Gastrocnemius medialis (tissue), 4 donors: ENCODE measurements around the gene CSPG4.

ENCODE experiments used
- POLR2A ChIP-seq, 2 donors: fragments of 450-650 bp; IDR thresholded peaks; one replicate each; pipeline ENCODE4 v1.6.1; 2017; ENCODE audit warnings: antibody characterized with exemption in 2 of 2, mild to moderate bottlenecking in 2 of 2, moderate library complexity in 2 of 2
- TF ChIP-seq, protein P1 (sequence below), 5 experiments: fragments of 450-650 bp in 3 of 5; fragments of 200-600 bp in 2 of 5; sonication (generic) in 2 of 5; IDR thresholded peaks in 4 of 5; conservative IDR thresholded peaks in 1 of 5; 1 replicate in 4 of 5; 2 replicates in 1 of 5; pipeline ENCODE4 v1.5.1; 2016 to 2019; ENCODE audit warnings: antibody characterized with exemption in 5 of 5, mild to moderate bottlenecking in 3 of 5, moderate library complexity in 3 of 5

DNA sequence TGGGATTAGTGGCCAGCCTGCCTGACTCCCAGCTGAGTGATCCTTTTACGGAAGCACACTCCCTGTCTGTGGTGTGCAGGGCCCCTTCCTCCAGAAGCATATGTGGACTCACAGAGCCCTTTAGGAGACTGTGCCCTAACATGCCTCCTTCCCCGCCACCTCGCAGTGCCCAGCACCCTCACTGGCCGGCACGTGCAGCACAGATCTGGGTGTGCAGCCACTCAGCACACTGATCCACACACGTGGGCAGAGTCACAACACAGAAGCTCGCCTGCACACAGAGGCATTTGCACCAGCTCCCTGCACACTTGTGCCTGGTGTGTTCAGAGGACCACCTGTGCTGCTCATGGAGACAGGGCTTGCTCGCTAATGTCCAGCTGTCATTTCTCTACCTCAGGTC is 23.6 kb upstream of the CSPG4 start:
- TF ChIP-seq, protein P1, sequence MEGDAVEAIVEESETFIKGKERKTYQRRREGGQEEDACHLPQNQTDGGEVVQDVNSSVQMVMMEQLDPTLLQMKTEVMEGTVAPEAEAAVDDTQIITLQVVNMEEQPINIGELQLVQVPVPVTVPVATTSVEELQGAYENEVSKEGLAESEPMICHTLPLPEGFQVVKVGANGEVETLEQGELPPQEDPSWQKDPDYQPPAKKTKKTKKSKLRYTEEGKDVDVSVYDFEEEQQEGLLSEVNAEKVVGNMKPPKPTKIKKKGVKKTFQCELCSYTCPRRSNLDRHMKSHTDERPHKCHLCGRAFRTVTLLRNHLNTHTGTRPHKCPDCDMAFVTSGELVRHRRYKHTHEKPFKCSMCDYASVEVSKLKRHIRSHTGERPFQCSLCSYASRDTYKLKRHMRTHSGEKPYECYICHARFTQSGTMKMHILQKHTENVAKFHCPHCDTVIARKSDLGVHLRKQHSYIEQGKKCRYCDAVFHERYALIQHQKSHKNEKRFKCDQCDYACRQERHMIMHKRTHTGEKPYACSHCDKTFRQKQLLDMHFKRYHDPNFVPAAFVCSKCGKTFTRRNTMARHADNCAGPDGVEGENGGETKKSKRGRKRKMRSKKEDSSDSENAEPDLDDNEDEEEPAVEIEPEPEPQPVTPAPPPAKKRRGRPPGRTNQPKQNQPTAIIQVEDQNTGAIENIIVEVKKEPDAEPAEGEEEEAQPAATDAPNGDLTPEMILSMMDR (IDR thresholded peaks at IDR 0.05 in 4 of 5, conservative IDR thresholded peaks at IDR 0.05 in 1 of 5): no peak
- TF ChIP-seq POLR2A (IDR thresholded peaks at IDR 0.05): no peak
